ENCODE measurements around the gene RBM7. TPM values are rescaled to one million over a fixed set of nuclear protein-coding genes. Genes with fewer than 3 reads are reported as not detected.

RBM7 gene
- total RNA-seq, 4 donors from 2014 or later, result 11.8 to 22.1 (median 17.5) TPM

GRCh38 chr11:114362326-114362725 lies 38.1 kb upstream of the RBM7 start:
- Histone ChIP-seq H3K4me1 (no peaks in the 10 kb centered on the region), H3K9me3 (no peaks in the 10 kb centered on the region), H3K27ac (no peak overlapping the region), H3K36me3 (no peaks in the 10 kb centered on the region), H3K27me3 (no peaks in the 10 kb centered on the region), H3K4me3 (no peak overlapping the region)
- intact Hi-C loops (cut with DNase I), result no loop called here
- no peak for DNase-seq
- 81 to 83% methylated on average over 4 of the region's 4 CpGs for WGBS, 2 donors
- TF ChIP-seq CTCF (IDR thresholded peaks at IDR 0.05) (no peak), POLR2A (IDR thresholded peaks at IDR 0.05) (no peak)

- H3K27ac ChIP-seq, result no peak overlapping the region
- H3K9me3 ChIP-seq, result no peaks in the 10 kb centered on the region
- TF ChIP-seq POLR2A (IDR thresholded peaks at IDR 0.05), result no peak
- no peak for TF ChIP-seq CTCF (IDR thresholded peaks at IDR 0.05)
- intact Hi-C loops (cut with DNase I), result no loop called here
- no peak overlapping the region for H3K4me3 ChIP-seq
- H3K4me1 ChIP-seq, result no peaks in the 10 kb centered on the region
- H3K27me3 ChIP-seq, result no peaks in the 10 kb centered on the region
- H3K36me3 ChIP-seq, result no peaks in the 10 kb centered on the region
- no peak for DNase-seq
- WGBS, 2 donors, result 57 to 67% methylated on average over 3 of the region's 3 CpGs
Observed at GRCh38 chr11:114362958-114363357, 37.5 kb upstream of the RBM7 start.

- no peak for DNase-seq
- no peaks in the 10 kb centered on the region for H3K27me3 ChIP-seq
- no peaks in the 10 kb centered on the region for H3K9me3 ChIP-seq
- H3K4me1 ChIP-seq, result peaks cover 0 to 11% (median 0%) of the 10 kb centered on the region in 3 donors
- no peak overlapping the region for H3K27ac ChIP-seq
- no peak overlapping the region for H3K4me3 ChIP-seq
- H3K36me3 ChIP-seq, result no peaks in the 10 kb centered on the region
- intact Hi-C loops (cut with DNase I), result no loop called here
- TF ChIP-seq CTCF (IDR thresholded peaks at IDR 0.05) (no peak), POLR2A (IDR thresholded peaks at IDR 0.05) (no peak)
- 75 to 82% methylated on average over 13 of the region's 13 CpGs for WGBS, 2 donors
Observed at GRCh38 chr11:114366331-114367243, 33.9 kb upstream of the RBM7 start.

- H3K27me3 ChIP-seq, result no peaks in the 10 kb centered on the region
- 78 to 87% methylated on average over 8 to 9 of the region's 9 CpGs for WGBS, 2 donors
- no peak for DNase-seq
- H3K4me3 ChIP-seq, result no peak overlapping the region
- intact Hi-C loops (cut with DNase I), result no loop called here
- no peaks in the 10 kb centered on the region for H3K9me3 ChIP-seq
- H3K27ac ChIP-seq, result no peak overlapping the region
- H3K36me3 ChIP-seq, result no peaks in the 10 kb centered on the region
- TF ChIP-seq POLR2A (IDR thresholded peaks at IDR 0.05) (no peak), CTCF (IDR thresholded peaks at IDR 0.05) (no peak)
- peaks cover 0 to 16% (median 0%) of the 10 kb centered on the region in 3 donors for H3K4me1 ChIP-seq
Observed at GRCh38 chr11:114367244-114367957, 33.1 kb upstream of the RBM7 start.
